ELR (cell line): Measurements from ENCODE around the gene DMPK.

Experiments
- DNase-seq: peaks from one replicate; pipeline ENCODE4 v3.0.0-alpha.2; 2015; ENCODE audit warnings: low read depth

DMPK gene, protein sequence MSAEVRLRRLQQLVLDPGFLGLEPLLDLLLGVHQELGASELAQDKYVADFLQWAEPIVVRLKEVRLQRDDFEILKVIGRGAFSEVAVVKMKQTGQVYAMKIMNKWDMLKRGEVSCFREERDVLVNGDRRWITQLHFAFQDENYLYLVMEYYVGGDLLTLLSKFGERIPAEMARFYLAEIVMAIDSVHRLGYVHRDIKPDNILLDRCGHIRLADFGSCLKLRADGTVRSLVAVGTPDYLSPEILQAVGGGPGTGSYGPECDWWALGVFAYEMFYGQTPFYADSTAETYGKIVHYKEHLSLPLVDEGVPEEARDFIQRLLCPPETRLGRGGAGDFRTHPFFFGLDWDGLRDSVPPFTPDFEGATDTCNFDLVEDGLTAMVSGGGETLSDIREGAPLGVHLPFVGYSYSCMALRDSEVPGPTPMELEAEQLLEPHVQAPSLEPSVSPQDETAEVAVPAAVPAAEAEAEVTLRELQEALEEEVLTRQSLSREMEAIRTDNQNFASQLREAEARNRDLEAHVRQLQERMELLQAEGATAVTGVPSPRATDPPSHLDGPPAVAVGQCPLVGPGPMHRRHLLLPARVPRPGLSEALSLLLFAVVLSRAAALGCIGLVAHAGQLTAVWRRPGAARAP

DNA sequence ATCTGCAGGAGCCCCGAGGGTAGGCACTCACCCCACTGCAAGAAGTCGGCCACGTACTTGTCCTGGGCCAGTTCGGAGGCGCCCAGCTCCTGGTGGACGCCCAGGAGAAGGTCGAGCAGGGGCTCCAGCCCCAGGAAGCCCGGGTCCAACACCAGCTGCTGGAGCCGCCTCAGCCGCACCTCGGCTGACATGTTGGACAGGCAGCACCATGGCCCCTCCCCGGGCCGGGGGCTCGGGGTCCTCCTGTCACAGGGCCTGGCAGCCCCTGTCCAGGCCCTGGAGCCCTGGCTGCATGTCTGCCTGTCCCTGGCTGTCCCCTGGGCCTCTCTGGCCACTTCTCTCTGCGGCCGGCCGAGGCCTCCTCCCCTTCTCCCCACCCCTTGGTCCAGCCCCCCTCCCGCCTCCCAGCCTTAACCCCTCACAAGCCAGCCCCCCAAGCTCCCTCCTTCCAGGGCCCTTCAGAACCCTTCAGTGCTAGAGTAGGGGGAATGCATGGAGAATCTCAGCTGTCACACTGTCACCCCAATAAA, at the start of gene DMPK:
DMPK (minus strand) TSS at position 329 of the 530 bp plus-strand sequence; CDS start at position 191, 138 bp downstream.
- DNase-seq = peak; percentile 47

DNA sequence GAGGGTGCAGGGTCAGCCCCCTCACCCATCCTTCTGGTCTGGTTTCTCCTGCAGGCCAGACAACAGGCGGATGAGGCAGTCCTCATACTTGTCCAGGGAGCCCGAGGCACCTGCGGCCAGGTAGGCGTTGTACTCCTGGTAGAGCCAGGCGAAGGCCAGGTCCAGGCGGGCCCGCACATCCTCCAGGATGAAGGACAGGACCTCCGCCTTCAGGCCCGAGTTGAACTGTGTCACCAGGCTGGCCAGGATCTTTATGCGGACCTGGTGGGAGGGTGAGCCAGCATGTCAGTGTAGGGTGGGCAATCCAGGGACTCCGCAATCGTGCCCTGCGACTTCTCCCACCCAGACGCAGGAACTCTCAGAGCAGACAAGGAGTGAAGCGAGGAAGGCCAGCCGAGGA, 46.7 kb upstream of the DMPK start:
- DNase-seq = no peak

DNA sequence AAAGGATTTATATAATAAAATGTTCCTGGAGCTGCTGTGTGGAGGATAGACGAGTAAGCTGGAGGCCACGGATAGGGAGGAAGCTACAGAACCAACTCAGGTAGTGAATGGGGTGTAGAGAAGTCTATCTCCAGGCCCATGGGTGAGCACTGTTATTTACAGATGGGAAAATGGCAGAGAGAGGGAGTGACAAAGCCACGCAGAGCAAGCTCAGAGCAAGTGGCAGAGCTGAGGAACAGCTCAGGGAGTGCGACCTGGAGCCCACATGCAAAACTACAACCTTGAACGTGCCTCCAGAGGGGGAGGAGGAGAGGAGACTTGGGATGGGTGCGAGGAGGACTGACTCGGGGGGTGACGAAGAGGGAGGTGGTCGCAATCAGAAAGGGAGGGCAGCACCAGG, 46.2 kb upstream of the DMPK start:
- no peak for DNase-seq

DNA sequence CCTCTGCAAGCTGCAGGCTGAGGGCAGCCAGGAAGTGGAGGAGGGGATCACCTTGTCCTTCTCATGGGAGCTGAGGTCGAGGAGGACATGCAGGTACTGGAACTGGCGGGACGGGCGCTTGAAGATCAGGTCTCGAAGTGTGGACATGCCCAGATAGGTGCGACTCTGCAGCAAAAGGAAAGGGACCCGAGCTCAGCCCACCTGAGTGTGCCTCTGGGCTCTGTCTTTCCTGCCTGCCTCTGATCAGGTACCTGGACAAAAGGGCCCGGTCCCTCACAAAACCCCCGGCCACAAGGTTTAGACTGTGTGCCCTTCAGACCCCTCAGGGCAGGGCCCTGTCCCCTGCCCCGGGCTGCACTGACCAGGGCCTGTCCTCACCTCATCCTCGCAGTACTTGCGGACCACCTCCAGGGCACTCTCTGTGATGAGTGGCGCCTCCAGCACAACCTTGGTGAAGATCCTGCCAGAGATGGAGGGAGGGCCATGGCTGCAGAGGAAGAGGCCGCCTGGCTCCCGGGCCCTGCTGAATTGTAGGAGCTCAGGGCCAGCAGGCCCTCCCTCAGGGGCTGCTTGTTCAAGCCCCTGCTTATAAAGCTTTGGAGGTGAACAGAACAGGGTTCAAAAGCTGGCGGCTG, 45.3 kb upstream of the DMPK start:
- DNase-seq = no peak

DNA sequence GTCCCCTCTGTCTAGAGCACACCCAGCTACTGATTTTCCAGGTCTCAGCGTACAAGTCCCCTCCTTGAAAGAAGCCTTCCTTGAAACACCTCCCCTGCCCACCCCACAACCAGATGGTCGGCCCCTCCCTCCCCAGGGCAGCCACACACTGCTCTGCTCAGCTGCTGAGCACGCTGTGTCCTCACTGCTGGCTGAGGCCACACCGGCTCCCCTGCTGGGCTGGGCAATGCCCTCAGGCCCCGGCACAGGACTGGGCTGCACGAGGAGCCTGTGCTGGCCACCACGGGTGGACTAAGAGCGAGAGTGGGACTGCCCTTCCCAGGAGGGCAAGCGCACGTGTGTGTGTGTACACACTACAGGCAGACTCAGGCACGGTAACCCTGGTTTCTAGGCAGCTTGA, 44.6 kb upstream of the DMPK start:
- no peak for DNase-seq

DNA sequence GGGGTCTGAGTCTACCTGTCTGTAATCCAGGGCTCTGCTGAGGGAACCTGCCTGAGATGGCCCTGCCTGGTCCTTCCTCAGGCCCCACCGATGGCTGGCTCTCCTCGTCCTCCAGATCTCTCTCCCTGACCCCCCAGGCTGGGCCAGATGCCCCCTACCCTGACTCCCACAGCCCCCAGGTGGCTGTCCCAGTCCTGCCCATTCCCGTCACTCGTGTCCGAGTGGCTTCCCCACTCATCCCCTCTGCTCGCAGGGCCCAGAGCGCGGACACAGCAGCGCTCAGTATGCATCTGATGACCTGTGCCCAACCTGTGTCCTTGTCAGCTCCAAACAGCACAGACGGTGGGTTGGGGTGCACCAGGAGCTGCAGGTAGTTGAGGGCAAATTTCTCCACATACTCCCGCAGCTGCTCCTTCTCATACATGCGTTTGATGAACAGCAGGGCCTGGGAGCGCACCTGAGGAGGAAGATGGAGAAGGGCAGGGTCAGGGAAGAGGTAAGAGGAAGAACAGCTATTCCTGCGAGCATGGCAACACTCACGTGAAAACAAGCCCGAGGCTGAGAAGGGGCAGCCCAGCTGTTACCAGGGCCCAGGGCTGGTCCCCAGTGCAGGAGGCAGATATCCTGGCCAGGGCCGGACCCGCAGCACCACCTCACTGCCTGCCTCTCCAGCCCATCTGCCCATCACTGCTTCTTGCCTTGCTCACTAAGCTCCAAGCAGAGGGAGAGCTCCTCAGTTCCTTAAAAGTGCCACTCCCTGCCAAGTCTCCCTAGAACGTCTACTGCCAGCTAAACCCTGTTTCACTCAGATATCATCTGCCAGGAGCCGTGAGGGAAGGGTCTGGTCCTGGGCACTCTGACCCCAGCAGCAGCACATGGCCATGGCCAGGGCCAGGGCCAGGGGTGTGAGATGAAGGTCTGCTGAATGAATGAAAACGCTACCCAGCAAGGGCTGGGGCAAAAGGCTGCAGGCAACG, 43.9 kb upstream of the DMPK start:
- DNase-seq = no peak

DNA sequence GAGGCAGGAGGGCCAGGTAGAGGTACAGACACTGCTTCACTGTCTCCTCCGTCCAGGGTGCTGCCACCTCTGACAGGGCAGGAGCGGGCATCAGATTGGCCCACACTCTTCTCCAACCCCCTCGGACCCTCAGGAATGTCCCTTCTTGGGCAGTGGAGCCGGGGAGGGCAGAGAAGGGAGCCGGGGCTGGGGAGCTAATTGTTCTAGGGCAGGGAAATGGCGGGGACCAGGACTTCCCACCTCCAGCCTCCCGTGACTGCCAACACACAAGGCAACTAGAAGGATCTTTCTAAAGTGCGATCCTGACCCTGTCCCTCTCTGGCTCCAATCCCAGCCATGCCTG, 42.9 kb upstream of the DMPK start:
- no peak for DNase-seq

DNA sequence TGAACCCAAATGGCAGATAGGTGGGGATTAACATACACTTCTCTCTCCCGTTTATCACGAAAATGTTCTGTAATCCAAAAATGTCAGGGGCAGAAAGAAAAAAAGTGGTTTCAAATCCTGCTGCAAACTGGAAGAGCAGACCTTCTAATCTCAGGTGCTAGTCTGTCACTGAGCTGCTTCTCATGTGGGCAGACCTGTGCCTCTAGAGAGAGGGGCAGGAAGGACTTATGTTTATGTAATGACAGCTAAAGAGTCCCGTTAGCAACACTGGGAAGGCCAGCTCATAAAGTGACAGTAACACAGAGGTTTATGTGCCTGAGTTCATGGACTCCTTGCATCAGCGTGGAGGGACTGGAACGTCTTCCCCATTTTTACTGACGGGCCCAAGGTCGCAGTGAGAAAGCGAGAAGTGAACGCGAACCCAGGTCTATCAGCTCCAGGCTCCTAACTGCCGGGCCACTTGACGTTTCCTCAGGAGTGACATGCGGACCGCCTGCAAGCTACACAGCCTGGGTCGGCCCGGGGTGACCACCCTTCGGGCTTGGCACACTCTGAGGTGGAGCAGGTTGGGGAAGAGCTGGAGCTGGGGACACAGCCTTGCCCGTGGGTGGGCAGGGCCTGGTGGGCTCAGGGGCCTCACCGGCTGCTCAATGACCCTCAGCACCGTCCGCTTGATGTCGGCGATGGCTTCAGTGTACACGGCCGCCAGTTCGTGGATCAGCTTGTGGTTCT, 42.4 kb upstream of the DMPK start:
- DNase-seq = no peak

DNA sequence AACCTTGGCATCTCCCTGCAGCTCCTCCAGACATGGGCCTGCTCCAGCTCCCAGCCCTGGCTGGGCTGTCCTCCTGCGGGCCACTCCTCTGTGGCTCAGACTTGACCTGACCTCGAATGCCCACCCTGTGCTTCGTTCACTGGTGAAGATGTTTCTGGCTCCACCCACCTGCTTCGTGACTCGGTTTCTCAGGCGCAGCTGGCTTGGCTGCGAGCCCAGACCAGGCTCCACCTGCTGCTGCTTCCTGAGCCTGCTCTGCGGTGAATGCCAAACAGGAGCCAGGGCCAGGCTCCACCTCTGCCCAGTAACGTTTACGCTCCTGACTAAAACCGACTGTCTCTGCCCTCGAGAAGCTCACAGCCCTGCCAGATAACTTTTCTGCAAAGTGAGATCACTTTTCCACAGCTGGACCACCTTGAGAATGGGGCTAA, 41.8 kb upstream of the DMPK start:
- DNase-seq = no peak

DNA sequence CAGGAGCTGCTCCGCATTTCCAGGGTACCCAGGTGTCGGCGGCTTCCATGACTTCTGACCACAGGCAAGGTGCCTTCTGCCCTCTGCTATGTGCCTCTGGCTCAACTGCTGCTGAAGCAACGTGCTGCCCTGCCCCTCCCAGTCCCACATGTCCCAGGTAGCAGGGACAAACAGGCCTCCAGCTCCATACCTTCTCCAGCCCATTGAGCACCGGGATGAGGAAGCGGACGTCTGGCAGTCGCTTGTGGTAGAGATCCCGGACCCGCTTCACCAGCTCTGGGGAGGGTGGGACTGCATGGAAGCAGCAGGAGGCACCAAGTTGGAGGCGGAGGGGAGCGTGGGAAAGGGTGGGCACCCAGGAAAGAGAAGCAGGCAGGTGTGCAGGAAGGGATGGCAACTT, 40.9 kb upstream of the DMPK start:
- DNase-seq = no peak

DNA sequence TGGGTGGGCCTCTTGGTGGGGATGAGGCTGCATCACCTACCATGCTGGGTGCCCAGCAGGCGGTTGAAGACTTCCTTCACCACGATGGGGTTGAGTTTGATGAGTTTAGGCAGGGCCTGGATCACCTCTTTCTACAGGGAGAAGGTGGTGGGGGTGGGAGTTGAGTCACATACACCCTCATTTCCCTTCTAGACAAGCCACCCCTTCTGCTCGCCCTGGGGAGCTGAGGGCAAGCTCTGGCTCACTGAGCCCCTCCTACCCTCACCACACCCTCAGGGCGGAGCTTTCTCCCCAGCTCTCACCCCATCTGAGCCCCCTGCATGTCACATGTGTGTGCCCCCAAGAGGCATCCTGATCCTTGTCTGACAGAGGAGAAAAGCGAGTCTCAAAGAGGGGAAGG, 40.4 kb upstream of the DMPK start:
- DNase-seq = peak; percentile 17

DNA sequence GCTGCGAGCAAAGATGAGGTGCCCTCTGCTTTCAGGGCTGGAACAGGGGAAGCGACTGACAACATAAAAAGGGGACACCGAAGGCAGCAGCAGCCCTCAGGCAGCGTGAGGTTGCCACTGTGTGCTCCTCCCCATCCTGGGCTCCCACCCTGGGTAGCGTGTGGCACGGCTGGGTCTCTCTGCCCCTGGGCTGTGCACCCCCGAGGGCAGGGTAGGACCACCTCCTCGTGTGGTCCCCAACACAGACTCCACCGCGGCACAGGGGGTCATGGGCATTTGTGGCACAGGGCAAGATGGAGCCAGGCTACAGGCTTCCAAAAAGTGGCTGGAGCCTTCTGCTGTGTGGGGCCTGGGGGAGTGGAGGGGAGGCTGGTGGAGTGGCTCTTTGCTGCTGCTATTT, 39.3 kb upstream of the DMPK start:
- DNase-seq = no peak

DNA sequence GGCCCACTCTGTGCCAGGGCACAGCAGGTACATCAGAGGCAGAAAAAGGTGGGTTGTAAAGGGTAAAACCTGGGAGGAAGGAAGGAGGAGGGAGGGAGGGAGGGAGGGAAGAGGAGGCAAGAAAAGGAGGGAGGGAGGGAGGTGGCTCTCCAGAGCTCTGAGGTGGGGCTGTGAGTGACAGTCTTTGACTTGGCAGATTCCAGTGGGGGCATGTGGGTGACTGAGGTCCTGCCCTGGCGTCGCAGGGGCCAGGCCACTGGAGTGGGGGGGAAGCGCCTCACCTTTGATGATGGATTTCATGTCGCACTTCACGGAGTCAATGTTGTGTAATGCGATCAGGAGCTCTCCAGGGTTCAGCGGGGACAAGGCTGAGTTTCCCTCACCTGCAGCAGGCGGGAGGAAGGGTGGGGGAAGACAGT, 38.8 kb upstream of the DMPK start:
- DNase-seq = no peak

DNA sequence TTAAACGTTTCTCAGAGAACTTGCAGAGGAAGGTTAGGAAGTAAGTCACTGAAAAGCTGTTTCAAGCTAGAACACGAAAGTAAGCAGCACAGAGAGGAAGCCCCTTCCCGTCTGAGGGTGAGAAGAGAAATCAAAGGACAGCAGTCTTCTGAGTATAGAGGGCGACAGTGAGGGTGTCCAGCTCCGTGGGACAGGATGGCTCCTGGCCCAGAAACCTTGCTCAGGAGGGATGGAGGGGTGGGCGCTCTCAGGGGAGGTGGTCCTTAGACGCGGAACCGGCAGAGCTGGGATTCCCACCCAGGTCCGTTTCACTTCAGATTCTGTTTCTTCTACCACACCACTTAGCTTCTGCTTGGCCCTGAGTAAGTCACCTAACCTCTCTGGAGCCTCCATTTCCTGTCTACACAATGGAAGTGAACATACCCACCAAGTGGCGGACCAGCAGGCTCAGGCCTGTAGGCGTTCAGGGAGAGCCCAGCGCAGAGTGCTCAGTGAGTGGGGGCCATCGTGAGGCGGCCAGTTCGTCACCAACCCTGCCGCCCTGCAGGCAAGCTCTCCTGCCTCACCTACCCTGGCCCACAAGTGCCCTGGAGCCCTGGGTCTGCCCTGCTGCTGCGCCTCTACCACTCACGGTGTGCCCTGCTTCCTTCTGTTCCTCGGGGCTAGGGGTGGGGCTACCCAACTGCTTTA, 38.3 kb upstream of the DMPK start:
- no peak for DNase-seq

DNA sequence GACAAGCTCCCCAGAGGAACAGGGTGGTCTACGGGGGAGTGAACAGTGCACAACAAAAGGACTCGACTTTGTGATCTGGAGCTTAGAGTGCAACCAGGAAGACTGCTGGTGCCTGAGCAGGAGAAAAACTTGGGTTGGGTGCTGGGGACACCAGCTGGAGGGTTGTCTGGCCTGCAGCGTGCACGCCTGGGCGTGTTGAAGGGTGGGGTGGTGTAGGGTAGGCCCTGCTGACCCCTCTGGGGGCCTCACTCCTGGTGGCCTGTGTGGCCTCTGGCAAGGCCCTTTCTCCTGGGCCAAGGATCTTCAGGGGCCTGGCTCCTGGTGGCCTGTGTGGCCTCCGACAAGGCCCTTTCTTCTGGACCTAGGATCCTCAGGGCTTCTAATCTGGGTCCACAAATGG, 37.5 kb upstream of the DMPK start:
- DNase-seq = no peak

DNA sequence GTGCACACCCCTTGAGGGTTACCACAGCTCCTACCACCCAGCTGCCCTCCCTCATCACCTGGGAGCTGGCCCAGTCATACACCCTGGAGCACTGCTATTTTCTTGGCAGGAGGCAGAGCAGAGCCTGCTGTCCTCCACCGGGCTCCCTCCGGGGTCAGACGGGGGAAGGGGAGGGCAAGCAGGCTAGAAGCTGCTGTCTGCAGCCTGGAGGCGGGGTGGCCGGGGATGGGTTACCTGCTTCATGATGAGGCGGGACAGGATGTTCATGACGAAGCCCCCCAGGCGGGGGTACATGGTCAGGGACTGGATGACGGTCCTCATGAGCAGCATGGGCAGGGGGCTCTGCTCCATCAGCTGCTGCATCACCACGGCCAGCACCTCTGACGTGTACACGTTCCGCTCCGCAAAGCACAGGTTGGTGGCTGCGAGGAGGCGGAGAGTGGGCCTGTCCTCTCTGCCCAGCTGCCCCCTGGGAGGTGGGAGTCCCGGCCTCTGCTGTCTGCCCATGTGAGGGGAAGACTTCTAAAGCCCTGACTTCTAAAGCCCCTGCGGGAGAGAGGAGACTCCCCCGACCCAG, 35.5 kb upstream of the DMPK start:
- peak; percentile 17 for DNase-seq

DNA sequence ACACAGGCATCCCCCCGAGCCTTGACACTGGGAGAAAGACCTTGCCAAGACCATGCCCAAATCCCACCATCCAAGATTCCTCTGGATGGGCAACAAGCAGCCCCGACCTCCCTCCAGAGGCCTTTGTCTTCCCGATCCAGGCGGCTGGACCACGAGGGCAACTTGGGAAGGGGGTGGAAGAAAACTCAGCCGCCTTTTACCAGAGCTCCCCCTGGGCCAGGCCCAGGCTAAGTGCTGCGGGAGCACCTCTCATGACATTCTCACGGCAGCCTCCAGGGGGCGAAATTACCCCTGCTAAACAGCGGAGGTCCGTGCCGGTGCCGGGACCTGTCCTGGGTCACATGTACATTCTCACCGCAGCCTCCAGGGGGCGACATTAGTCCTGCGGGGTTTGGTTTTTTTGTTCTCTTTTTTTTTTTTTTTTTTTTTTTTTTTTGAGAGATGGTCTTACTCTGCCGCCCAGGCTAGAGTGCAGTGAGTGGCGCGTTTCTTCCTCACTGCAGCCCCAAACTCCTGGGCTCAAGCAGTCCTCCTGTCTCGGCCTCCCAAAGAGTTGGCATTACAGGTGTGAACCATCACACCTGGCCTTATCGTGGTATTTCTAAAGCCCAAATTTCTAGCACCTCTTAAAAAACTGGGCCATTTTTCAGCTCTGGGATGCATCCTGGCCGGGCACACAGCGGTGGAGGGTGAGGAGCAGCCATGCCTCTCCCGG, 34.9 kb upstream of the DMPK start:
- peak; percentile 94 for DNase-seq

DNA sequence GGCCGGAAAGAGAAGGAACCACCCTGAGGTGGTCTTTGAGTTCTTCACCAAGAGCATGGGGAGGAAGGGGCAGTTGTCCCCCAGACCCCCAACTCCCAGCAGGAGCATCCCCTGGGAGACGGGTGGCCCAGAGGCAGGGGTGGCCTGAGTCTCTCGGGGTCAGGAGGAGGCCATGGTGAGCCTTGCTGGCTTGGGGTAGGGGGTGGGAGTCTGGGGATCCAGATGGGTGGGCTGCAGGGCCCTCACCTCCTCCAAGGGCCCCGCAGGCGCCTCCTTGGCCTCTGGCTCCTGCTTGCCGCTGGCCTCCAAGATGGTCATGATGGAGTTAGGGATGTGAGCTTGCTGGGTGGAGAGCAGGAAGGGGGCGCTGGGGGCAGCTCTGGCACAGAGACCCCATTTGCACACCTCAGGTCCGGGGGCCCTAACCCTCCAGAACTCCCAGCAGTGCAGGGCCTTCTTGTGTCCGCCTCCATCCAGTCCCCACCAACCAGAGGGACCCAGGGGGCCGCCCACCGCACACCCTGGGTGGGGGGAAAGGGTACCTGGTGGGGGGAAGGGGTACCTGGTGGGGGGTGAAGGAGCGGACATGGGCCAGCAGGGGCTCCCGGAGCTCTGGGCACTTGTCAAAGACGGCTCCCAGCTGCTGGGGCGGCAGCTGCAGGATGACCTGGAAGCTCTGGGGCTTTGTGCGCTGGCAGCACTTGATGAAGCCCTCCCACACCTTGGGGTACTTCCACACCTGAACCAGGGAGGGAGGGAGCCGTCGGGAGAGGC, 34.1 kb upstream of the DMPK start:
- no peak for DNase-seq
